DND-41 (cell line): Measurements from ENCODE around the gene SPRY2.

ENCODE experiments used
- ATAC-seq: fragments of 200-7000 bp; cut with Tn5 transposase; 3 replicates; pipeline ENCODE4 v1.9.1; 2021; ENCODE audit warnings: low read depth; ENCODE audit not compliant: insufficient read depth
- DNase-seq: peaks from one replicate; pipeline ENCODE4 v3.0.0-alpha.2; 2020
- H2AFZ ChIP-seq: 2 replicates; pipeline ENCODE4 v1.6.0; 2012; ENCODE audit warnings: low read depth, low read length
- H3K27ac ChIP-seq: 2 replicates; pipeline ENCODE4 v1.5.1; 2012; ENCODE audit warnings: low read length, inconsistent platforms
- H3K27me3 ChIP-seq: fragments of 200-600 bp; sonication (generic); 2 replicates; pipeline ENCODE4 v1.6.0; 2012; ENCODE audit warnings: low read length, mild to moderate bottlenecking, inconsistent platforms; ENCODE audit not compliant: insufficient read depth, poor library complexity
- H3K36me3 ChIP-seq: 2 replicates; pipeline ENCODE4 v1.5.1; 2012; ENCODE audit warnings: low read length, inconsistent platforms; ENCODE audit not compliant: insufficient read depth
- H3K4me1 ChIP-seq: 2 replicates; pipeline ENCODE4 v1.5.1; 2012; ENCODE audit warnings: mild to moderate bottlenecking, low read length; ENCODE audit not compliant: insufficient read depth
- H3K4me2 ChIP-seq: 2 replicates; pipeline ENCODE4 v1.6.0; 2012; ENCODE audit warnings: mild to moderate bottlenecking, moderate library complexity, low read length, inconsistent platforms; ENCODE audit not compliant: insufficient read depth
- H3K4me3 ChIP-seq, 2 experiments: fragments of 200-600 bp in 1 of 2; shearing (Covaris generic) in 1 of 2; 2 replicates each; pipeline ENCODE4 v1.5.1; 2012 to 2016; ENCODE audit warnings: inconsistent platforms in 2 of 2, low read length in 2 of 2, mild to moderate bottlenecking in 2 of 2, low read depth in 1 of 2, moderate library complexity in 1 of 2
- H3K79me2 ChIP-seq: 2 replicates; pipeline ENCODE4 v1.6.0; 2012; ENCODE audit warnings: low read length, inconsistent platforms; ENCODE audit not compliant: insufficient read depth
- H3K9ac ChIP-seq: 2 replicates; pipeline ENCODE4 v1.6.0; 2012; ENCODE audit warnings: low read depth, mild to moderate bottlenecking, inconsistent platforms, low read length, moderate library complexity
- H3K9me3 ChIP-seq: 2 replicates; pipeline ENCODE4 v1.5.1; 2012; ENCODE audit warnings: low read length, moderate library complexity, mild to moderate bottlenecking, inconsistent platforms; ENCODE audit not compliant: insufficient read depth, severe bottlenecking
- H4K20me1 ChIP-seq: 2 replicates; pipeline ENCODE4 v1.6.0; 2012; ENCODE audit warnings: low read length; ENCODE audit not compliant: insufficient read depth
- EZH2 ChIP-seq: IDR thresholded peaks from 3 replicates; pipeline ENCODE4 v1.6.1; 2012; ENCODE audit warnings: borderline replicate concordance, low read depth, mild to moderate bottlenecking, moderate library complexity, low read length, inconsistent platforms; ENCODE audit not compliant: severe bottlenecking
- TF ChIP-seq, protein P1 (sequence below): IDR thresholded peaks from 2 replicates; pipeline ENCODE4 v1.5.1; 2012; ENCODE audit warnings: borderline replicate concordance, low read length, moderate library complexity, mild to moderate bottlenecking; ENCODE audit not compliant: poor library complexity, severe bottlenecking; ENCODE audit errors: extremely low read depth

SPRY2 gene

DNA sequence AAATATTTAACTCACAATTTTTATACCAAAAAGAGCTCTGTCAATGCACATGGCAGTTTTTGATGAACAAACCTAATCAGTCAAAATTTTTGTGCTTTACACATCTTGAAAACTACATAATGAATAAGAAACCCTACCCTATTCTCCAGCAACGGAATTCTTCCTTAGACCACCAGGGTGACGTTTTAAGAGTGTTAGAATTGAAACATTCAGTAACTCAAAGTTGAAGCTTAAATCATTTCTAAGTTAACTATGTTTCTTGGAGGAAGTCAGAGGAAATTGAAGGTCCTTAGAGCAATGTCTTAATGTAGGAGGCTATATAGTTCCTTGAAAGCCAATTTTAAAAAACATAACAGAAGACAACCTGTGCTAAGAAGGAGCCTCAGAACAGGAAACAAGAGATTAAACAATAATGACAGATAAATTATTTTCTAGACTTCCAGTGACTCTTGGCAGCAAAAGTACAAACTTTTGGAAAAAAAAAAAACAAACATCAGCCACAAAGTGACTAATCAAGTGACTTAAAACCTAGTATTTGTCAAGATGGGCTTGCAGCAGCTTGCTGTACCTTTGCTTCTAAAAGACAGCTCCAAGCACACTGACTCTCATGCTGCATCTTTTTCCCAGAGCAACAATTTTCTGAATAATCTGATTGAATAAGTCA, 6.2 kb downstream of the SPRY2 start:
- Histone ChIP-seq H3K9me3 (no peaks in the 10 kb centered on the region), H3K9ac (no peak overlapping the region), H3K4me1 (peaks cover 23% of the 10 kb centered on the region), H2AFZ (no peak overlapping the region), H3K4me3 (no peak overlapping the region), H4K20me1 (peaks cover 33% of the 10 kb centered on the region), H3K4me2 (no peak overlapping the region), H3K36me3 (peaks cover 11% of the 10 kb centered on the region), H3K79me2 (peaks cover 22% of the 10 kb centered on the region), H3K27me3 (peaks cover 19% of the 10 kb centered on the region), H3K27ac (no peak overlapping the region)
- no peak for ATAC-seq
- TF ChIP-seq EZH2: no peak
- TF ChIP-seq, protein P1, sequence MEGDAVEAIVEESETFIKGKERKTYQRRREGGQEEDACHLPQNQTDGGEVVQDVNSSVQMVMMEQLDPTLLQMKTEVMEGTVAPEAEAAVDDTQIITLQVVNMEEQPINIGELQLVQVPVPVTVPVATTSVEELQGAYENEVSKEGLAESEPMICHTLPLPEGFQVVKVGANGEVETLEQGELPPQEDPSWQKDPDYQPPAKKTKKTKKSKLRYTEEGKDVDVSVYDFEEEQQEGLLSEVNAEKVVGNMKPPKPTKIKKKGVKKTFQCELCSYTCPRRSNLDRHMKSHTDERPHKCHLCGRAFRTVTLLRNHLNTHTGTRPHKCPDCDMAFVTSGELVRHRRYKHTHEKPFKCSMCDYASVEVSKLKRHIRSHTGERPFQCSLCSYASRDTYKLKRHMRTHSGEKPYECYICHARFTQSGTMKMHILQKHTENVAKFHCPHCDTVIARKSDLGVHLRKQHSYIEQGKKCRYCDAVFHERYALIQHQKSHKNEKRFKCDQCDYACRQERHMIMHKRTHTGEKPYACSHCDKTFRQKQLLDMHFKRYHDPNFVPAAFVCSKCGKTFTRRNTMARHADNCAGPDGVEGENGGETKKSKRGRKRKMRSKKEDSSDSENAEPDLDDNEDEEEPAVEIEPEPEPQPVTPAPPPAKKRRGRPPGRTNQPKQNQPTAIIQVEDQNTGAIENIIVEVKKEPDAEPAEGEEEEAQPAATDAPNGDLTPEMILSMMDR: no peak
- DNase-seq: no peak

- H3K4me3 ChIP-seq: no peak overlapping the region
- H4K20me1 ChIP-seq: peaks cover 7% of the 10 kb centered on the region
- H3K27ac ChIP-seq: no peak overlapping the region
- no peak overlapping the region for H2AFZ ChIP-seq
- ATAC-seq (no peak), DNase-seq (no peak)
- H3K79me2 ChIP-seq: no peaks in the 10 kb centered on the region
- H3K27me3 ChIP-seq: no peaks in the 10 kb centered on the region
- no peak overlapping the region for H3K4me2 ChIP-seq
- H3K4me1 ChIP-seq: no peaks in the 10 kb centered on the region
- peaks cover 4% of the 10 kb centered on the region for H3K36me3 ChIP-seq
- H3K9me3 ChIP-seq: no peaks in the 10 kb centered on the region
- H3K9ac ChIP-seq: no peak overlapping the region
- TF ChIP-seq EZH2: no peak
- TF ChIP-seq, protein P1: no peak
These were observed 8.9 kb downstream of the SPRY2 start for GRCh38 chr13:80331984-80332383.

DNA sequence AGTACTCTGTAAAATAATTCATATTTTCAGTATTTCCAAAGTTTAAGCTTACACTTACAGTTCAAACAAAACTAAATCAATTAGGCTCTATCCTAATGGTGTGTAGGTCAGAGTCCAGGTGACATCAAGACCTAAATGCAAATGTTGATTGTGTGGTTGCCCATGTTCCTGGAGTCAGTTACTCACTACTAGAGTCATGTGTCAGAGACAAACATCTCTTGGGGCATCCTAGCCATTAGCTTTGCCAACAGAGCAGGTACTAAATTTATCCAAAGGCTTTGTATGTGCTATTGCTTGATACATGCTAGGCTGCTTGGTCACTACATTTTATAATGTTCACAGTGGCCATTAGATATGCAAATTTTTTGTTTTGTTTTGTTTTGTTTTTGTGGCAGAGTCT, 11.7 kb downstream of the SPRY2 start:
- no peak overlapping the region for H3K4me3 ChIP-seq
- H3K36me3 ChIP-seq: no peaks in the 10 kb centered on the region
- no peak overlapping the region for H3K4me2 ChIP-seq
- H3K9ac ChIP-seq: no peak overlapping the region
- no peak overlapping the region for H2AFZ ChIP-seq
- no peak overlapping the region for H3K27ac ChIP-seq
- H3K9me3 ChIP-seq: no peaks in the 10 kb centered on the region
- ATAC-seq (no peak), DNase-seq (no peak)
- no peaks in the 10 kb centered on the region for H3K4me1 ChIP-seq
- H4K20me1 ChIP-seq: no peaks in the 10 kb centered on the region
- no peaks in the 10 kb centered on the region for H3K27me3 ChIP-seq
- H3K79me2 ChIP-seq: no peaks in the 10 kb centered on the region
- TF ChIP-seq EZH2: no peak
- TF ChIP-seq, protein P1: no peak
